ENCODE measurements around the gene FOSB. TPM values are rescaled to one million over a fixed set of nuclear protein-coding genes. Genes with fewer than 3 reads are reported as not detected.

The FOSB gene
- polyA plus RNA-seq, 1 donor from 2014 or later, result 2.1 TPM

DNA sequence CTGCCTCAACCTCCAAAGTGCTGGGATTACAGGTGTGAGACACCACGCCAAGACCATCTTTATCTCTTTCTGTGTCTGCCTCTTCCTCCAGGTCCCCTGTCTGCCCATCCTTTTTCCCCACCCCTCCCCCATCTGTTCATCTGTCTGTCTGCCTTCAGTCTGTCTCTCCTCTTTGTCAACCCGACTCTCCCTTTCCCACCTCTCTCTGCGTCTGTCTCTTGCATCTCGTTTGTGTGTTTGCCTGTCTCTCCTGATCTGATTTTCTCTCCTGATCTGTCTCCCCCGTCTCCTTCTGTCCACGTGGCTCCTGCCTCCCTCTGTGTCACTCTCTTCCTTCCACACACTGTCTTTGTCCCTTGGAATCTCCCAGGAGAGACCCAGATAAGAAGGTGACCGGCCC lies 49.4 kb downstream of the FOSB start:
- no peaks in the 10 kb centered on the region for H3K79me2 ChIP-seq (replicated peaks; ENCODE audit: insufficient read depth, low read length)
- no peaks in the 10 kb centered on the region for H3K27me3 ChIP-seq (ENCODE audit: insufficient read depth, low read depth, low read length)
- H3F3A ChIP-seq (ENCODE audit: insufficient read depth, low read length, poor library complexity, severe bottlenecking), result no peaks in the 10 kb centered on the region
- H3K36me3 ChIP-seq (ENCODE audit: insufficient read depth, low read length), result no peaks in the 10 kb centered on the region
- H3K9me3 ChIP-seq (ENCODE audit: low read length), result no peaks in the 10 kb centered on the region
- H2AFZ ChIP-seq (ENCODE audit: low read depth, low read length), result no peak overlapping the region
- H3K9ac ChIP-seq (ENCODE audit: low read length), result no peak overlapping the region
- TF ChIP-seq EZH2 (IDR thresholded peaks at IDR 0.05; ENCODE audit: borderline replicate concordance, insufficient read depth, low read length, poor library complexity, severe bottlenecking) (no peak), SMC3 (conservative IDR thresholded peaks at IDR 0.05; ENCODE audit: poor library complexity) (no peak), TAF1 (IDR thresholded peaks at IDR 0.05; ENCODE audit: low read depth) (no peak), POLR2AphosphoS5 (IDR thresholded peaks at IDR 0.05) (no peak), MXI1 (conservative IDR thresholded peaks at IDR 0.05; ENCODE audit: poor library complexity, severe bottlenecking) (no peak), CTCF (IDR thresholded peaks at IDR 0.05; ENCODE audit: poor library complexity, severe bottlenecking) (no peak), RAD21 (conservative IDR thresholded peaks at IDR 0.05) (no peak), EP300 (conservative IDR thresholded peaks at IDR 0.05; ENCODE audit: poor library complexity, severe bottlenecking) (no peak)
- TF ChIP-seq, protein P1, sequence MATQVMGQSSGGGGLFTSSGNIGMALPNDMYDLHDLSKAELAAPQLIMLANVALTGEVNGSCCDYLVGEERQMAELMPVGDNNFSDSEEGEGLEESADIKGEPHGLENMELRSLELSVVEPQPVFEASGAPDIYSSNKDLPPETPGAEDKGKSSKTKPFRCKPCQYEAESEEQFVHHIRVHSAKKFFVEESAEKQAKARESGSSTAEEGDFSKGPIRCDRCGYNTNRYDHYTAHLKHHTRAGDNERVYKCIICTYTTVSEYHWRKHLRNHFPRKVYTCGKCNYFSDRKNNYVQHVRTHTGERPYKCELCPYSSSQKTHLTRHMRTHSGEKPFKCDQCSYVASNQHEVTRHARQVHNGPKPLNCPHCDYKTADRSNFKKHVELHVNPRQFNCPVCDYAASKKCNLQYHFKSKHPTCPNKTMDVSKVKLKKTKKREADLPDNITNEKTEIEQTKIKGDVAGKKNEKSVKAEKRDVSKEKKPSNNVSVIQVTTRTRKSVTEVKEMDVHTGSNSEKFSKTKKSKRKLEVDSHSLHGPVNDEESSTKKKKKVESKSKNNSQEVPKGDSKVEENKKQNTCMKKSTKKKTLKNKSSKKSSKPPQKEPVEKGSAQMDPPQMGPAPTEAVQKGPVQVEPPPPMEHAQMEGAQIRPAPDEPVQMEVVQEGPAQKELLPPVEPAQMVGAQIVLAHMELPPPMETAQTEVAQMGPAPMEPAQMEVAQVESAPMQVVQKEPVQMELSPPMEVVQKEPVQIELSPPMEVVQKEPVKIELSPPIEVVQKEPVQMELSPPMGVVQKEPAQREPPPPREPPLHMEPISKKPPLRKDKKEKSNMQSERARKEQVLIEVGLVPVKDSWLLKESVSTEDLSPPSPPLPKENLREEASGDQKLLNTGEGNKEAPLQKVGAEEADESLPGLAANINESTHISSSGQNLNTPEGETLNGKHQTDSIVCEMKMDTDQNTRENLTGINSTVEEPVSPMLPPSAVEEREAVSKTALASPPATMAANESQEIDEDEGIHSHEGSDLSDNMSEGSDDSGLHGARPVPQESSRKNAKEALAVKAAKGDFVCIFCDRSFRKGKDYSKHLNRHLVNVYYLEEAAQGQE (IDR thresholded peaks at IDR 0.05; ENCODE audit: borderline replicate concordance), result no peak
- no peak overlapping the region for H3K4me3 ChIP-seq (ENCODE audit: low read length)
- H3K9me2 ChIP-seq (ENCODE audit: insufficient read depth, low read length), result no peaks in the 10 kb centered on the region
- no peaks in the 10 kb centered on the region for H4K20me1 ChIP-seq (ENCODE audit: insufficient read depth)
- H3K4me2 ChIP-seq (ENCODE audit: low read length), result no peak overlapping the region
- H3K27ac ChIP-seq (ENCODE audit: low read length), result no peak overlapping the region

GRCh38 chr19:45517641-45518468 lies 50.1 kb downstream of the FOSB start:
- no peaks in the 10 kb centered on the region for H3K27me3 ChIP-seq (ENCODE audit: insufficient read depth, low read depth, low read length)
- no peaks in the 10 kb centered on the region for H4K20me1 ChIP-seq (ENCODE audit: insufficient read depth)
- no peaks in the 10 kb centered on the region for H3K36me3 ChIP-seq (ENCODE audit: insufficient read depth, low read length)
- H3K4me2 ChIP-seq (ENCODE audit: low read length), result no peak overlapping the region
- no peaks in the 10 kb centered on the region for H3K79me2 ChIP-seq (replicated peaks; ENCODE audit: insufficient read depth, low read length)
- no peak overlapping the region for H3K9ac ChIP-seq (ENCODE audit: low read length)
- no peak overlapping the region for H2AFZ ChIP-seq (ENCODE audit: low read depth, low read length)
- no peaks in the 10 kb centered on the region for H3K9me3 ChIP-seq (ENCODE audit: low read length)
- no peaks in the 10 kb centered on the region for H3F3A ChIP-seq (ENCODE audit: insufficient read depth, low read length, poor library complexity, severe bottlenecking)
- no peak overlapping the region for H3K4me3 ChIP-seq (ENCODE audit: low read length)
- no peaks in the 10 kb centered on the region for H3K9me2 ChIP-seq (ENCODE audit: insufficient read depth, low read length)
- TF ChIP-seq, protein P1 (IDR thresholded peaks at IDR 0.05; ENCODE audit: borderline replicate concordance), result no peak
- TF ChIP-seq RAD21 (conservative IDR thresholded peaks at IDR 0.05) (no peak), MXI1 (conservative IDR thresholded peaks at IDR 0.05; ENCODE audit: poor library complexity, severe bottlenecking) (no peak), SMC3 (conservative IDR thresholded peaks at IDR 0.05; ENCODE audit: poor library complexity) (no peak), EP300 (conservative IDR thresholded peaks at IDR 0.05; ENCODE audit: poor library complexity, severe bottlenecking) (no peak), TAF1 (IDR thresholded peaks at IDR 0.05; ENCODE audit: low read depth) (no peak), POLR2AphosphoS5 (IDR thresholded peaks at IDR 0.05) (no peak), CTCF (IDR thresholded peaks at IDR 0.05; ENCODE audit: poor library complexity, severe bottlenecking) (no peak), EZH2 (IDR thresholded peaks at IDR 0.05; ENCODE audit: borderline replicate concordance, insufficient read depth, low read length, poor library complexity, severe bottlenecking) (no peak)
- H3K27ac ChIP-seq (ENCODE audit: low read length), result no peak overlapping the region
